LNCAP (cell line): ENCODE measurements around the gene PRKD2.

ENCODE experiments used
- TF ChIP-seq, protein P1 (sequence below): fragments of 450-650 bp; IDR thresholded peaks from 2 replicates; pipeline ENCODE4 v1.5.1; 2017; ENCODE audit warnings: mild to moderate bottlenecking

PRKD2 gene

DNA sequence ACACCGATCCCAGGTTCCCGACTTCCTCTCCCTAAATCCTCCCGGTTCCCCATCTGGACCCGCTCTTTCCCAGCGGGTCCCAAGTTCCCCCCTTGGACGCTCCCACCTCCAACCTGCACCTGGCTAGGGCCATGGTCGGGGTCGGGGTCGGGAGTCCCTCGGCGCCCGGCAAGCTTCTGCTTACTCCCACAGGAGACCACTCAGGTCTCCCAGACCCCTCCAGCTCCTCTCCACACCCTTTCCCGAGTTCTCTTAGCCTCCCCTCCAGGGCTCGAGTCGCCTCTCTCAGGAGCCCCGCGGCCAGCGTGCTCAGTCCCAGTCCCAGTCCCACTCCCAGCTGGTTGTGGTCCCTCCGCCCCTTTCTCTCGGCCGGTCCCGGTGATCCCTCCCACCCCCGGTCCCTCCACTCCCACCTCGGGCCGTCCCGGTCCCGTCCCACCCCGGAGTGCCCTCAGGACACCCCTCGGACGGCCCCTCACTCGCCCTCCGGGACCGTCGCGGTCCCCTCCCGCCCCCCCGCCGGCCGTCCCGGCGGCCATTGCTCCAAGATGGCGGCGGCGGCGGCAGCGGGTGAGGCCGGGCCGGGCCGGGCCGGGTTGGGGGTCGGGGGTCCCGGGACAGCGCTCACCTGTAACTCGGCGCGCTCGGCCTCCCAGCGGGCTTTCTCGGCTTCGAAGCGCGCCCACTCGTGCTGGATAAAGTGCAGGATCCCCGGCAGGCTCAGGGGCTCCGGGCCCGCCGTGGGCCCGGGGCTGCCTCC lies 28.8 kb upstream of the PRKD2 start, which contains the start of gene FKRP:
FKRP (plus strand) TSS at position 537 of the 760 bp plus-strand sequence. CDS start 9,394 bp downstream, outside the sequence.
- TF ChIP-seq, protein P1, sequence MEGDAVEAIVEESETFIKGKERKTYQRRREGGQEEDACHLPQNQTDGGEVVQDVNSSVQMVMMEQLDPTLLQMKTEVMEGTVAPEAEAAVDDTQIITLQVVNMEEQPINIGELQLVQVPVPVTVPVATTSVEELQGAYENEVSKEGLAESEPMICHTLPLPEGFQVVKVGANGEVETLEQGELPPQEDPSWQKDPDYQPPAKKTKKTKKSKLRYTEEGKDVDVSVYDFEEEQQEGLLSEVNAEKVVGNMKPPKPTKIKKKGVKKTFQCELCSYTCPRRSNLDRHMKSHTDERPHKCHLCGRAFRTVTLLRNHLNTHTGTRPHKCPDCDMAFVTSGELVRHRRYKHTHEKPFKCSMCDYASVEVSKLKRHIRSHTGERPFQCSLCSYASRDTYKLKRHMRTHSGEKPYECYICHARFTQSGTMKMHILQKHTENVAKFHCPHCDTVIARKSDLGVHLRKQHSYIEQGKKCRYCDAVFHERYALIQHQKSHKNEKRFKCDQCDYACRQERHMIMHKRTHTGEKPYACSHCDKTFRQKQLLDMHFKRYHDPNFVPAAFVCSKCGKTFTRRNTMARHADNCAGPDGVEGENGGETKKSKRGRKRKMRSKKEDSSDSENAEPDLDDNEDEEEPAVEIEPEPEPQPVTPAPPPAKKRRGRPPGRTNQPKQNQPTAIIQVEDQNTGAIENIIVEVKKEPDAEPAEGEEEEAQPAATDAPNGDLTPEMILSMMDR: no peak

DNA sequence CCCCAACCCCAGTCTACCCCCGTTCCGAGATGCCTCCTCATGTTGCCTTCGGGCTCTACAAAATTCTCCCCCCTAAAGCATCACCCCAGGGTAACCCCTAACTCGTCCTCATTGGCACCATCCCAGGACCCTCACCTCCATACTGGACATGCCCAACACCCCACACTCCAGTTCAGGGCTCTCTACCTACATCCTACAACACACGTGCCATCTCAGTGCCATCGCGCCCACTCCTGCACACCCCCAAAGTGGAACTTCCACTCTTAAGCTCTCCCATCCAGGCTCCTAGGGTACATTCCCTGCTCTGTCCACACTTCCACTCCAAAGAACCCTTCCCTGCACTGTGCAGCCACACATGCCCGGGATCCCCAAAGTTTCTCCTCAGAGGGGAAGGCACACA lies 28.1 kb upstream of the PRKD2 start:
- TF ChIP-seq, protein P1: no peak

DNA sequence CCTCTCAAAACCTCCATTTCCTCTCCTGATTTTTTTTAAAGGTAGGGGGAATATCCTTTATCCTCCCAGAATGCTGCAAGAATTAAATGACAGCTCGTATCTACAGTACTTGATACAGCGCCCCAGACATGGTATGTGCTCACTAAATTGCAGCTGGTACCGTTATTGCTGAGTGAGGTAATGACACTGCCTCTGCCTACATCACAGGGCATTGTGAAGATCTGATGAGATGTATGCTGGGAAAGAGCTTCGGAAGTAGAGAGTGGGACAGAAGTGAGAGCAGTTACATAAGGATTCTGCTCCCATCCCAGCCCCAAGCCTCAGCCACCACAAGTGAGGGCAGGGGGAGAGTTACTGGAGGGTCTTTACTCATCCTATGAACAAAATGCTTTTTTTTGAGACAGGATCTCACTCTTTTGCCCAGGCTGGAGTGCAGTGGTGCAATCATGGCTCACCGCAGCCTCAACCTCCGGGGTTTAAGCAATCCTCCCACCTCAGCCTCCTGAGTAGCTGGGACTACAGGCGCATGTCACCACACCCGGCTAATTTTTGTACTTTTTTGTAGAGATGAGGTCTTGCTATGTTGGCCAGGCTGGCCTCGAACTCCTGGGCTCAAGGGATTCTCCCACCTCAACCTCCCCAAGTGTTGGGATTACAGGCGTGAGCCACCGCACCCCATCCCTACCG lies 27.2 kb upstream of the PRKD2 start:
- TF ChIP-seq, protein P1: no peak

DNA sequence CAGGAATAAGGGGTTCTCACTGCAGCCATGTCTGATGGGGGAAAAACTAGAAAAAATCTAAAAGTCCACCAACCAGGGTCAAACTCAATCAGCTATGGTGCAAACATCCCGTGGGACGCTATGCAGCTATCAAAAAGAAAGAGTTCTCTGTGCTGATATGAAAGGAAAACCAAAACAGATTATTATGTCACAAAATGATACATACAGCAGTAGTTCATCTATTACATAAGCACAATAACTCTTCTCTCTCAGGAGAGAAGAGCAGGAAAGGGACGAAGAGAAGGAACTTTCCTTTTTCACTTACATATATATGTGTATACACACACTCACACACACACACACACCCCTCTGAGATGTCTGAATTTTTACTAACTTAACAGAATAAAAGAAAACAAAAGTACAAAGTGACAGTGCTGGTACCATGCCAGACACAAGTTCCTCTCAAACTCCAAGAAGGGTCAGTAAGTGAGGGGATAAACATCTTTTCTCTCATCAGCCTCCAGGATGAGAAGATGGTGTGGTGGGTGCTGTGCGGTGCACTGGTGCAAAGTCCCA lies 26.1 kb upstream of the PRKD2 start:
- TF ChIP-seq, protein P1: no peak

DNA sequence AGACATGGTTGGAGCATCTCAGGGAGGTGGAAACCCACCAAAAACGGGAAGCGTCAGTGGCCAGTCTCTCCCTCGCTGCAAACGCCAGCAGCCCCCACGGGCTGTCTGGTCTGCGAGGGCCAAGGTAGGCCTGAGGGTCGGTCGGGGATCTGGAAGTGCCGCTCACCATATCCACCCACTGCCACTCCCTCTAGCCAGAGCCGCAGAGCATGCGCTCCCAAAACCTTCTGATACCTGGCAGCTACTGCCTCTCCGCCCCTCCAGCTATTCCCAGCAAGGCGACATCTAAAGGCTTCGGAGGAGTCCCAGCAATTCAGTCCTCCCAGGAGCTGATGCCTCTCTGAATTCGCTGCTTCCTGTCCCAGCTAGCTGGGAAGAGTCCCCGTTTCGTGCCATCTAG lies 24.5 kb upstream of the PRKD2 start:
- TF ChIP-seq, protein P1: no peak

DNA sequence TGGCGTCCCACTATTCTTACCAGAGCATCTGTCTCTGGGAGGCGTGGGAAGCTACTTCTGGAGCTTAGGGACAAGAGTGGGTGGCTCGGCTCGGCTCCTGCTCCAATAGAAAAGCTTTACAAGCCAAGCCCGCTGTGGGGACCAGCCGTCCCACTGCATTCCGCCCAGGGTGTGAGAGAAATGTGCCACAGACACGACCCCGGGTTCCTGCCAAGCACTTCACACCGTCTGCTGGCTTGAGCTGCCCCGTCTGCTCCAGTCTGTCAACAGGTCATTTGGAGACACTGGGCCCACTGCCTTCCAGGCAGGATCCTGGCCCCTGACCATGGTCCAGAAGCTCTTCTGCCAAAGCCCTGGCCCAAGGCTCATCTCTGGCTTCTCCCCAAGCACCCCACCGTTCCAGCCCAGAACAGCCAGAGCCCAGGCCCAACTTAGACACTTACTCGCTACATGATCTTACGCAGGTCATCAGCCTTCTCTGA lies 22.4 kb upstream of the PRKD2 start:
- TF ChIP-seq, protein P1: no peak

DNA sequence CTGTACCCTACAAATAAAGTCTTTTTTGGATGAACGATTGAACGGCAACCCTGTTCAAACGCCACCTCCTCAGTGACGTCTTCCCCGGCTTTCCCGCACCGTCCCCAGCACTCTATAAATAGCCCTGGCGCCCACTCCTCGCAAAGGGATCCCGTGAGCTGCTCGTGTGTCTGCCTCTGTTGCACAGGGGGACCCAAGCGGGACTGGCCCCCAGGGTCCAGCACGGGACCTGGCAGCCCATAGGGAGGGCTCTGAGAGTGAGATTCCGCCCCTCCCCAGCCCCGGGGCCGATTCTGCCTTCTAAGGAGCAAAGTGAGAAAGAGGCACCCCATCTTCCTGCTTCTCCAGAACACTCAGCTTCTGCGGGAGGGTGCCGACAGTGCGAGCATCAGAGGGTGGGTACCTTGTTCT lies 20.9 kb upstream of the PRKD2 start:
- TF ChIP-seq, protein P1: no peak
